Forelimb muscle (tissue), 1 donor: ENCODE data around the gene IL5. TPM values are rescaled to one million over a fixed set of nuclear protein-coding genes. Genes with fewer than 3 reads are reported as not detected.

ENCODE experiments used
- DNase-seq: peaks from one replicate; pipeline ENCODE4 v3.0.0-alpha.2; 2013; ENCODE audit warnings: low read depth
- polyA plus RNA-seq: library from polyadenylated mRNA; unstranded; fragments of 120-200 nt; gene quantifications from one replicate; pipeline ENCODE4 v1.2.1, GENCODE V29; 2013; ENCODE audit not compliant: insufficient read length

Gene IL5
- polyA plus RNA-seq, 1 donor: 0.29 TPM

DNA sequence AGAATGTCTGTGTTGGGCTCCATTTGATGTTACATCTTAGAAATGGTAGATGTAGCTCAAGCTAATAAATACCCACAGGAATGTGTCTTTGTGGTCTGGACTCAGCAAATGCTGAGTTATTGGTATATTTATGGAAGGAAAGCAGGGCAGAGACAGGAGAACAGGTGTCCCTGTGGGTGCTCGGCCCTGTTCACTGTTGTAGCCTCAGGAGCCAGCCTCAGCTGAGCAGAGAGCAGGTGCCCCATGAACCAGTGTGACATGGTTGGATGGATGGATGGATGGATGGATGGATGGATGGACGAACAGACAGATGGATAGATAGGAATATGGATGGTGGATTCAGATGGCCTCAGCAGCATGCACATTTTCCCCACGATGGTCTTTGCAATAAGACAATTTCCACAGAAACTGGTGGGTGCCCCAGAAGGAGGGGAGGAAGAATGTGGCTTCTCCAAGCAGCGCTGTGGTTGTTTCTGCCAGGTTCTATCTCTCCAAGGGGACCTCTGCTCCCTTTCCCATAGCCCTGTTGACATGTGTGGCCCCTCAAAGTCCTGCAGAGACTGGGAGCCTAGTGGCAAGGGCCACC lies 44.5 kb downstream of the IL5 start:
- DNase-seq: no peak

- DNase-seq: no peak
These were observed 45.2 kb downstream of the IL5 start for GRCh38 chr5:132498152-132498551.

- no peak for DNase-seq
These were observed 45.8 kb downstream of the IL5 start for GRCh38 chr5:132497488-132497997.

GRCh38 chr5:132496631-132497487 lies 46.5 kb downstream of the IL5 start:
- DNase-seq: peak; percentile 55

DNA sequence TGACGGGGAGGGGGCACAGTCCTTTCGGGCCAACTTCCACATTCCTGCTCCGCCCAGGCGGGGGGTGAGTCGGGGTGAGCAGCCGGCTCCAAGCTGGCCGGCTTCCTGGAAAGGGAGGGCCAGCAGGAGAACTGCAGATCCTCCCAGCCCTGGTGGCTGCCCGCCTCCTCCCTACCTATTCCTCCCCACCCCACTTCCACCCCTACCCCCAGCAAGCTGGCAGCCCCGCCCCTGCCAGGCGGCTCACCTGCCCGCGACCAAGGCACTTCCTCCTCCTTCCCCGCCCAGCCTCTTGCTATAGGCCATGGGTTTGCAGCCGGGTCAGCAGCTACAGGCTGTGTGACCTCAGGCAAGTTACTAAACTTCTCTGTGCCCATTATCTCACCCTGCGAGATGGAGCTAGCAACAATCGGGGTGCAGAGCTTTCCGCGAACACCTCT lies 47.1 kb downstream of the IL5 start:
- peak; percentile 53 for DNase-seq

- no peak for DNase-seq
These were observed 47.6 kb downstream of the IL5 start for GRCh38 chr5:132495667-132496190.

DNA sequence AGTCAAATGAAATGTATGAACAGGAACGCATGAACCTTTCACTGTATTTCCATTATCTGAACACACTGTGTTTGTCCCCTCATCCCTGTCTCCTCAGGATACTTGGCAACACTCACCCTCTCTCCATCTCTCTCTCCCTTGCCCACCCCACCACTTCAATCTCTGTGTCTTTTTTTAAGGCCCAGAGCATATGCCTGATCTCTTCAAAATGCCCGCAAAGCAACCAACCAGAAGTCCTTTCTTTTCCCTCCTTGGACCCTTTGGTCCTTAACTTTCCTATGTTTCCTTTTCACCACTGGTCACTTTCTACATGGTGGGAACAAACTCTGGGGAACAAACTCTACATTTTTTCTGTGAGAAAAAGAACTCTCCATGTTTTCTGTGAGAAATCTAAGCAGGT lies 49.5 kb downstream of the IL5 start:
- DNase-seq: no peak

GRCh38 chr5:132493241-132493640 lies 50.1 kb downstream of the IL5 start:
- no peak for DNase-seq

- no peak for DNase-seq
These were observed 50.8 kb downstream of the IL5 start for GRCh38 chr5:132492386-132493125.

Other genes starting within 250 kb of the IL5 start
- 4.0 TPM for gene SLC22A4, start 249.1 kb downstream of the IL5 start, polyA plus RNA-seq
- 14.9 TPM for gene SLC22A5, start 173.8 kb downstream of the IL5 start, polyA plus RNA-seq
- gene IRF1, start 52.7 kb downstream of the IL5 start, polyA plus RNA-seq: 8.3 TPM
- 22.9 TPM for gene RAD50, start 13.5 kb upstream of the IL5 start, polyA plus RNA-seq
- gene IL13, start 114.7 kb upstream of the IL5 start, polyA plus RNA-seq: not detected
- gene IL4, start 130.5 kb upstream of the IL5 start, polyA plus RNA-seq: not detected
- 8.6 TPM for gene KIF3A, start 194.0 kb upstream of the IL5 start, polyA plus RNA-seq
- gene CCNI2, start 203.9 kb upstream of the IL5 start, polyA plus RNA-seq: 1.3 TPM
- gene SEPTIN8, start 233.7 kb upstream of the IL5 start, polyA plus RNA-seq: 33.0 TPM